Adipocyte (in vitro differentiated cells): ENCODE results near the gene TBL2.

Experiments
- DNase-seq: peaks from one replicate; pipeline ENCODE4 v3.0.0-alpha.2; 2015; ENCODE audit warnings: low read depth
- H3K27me3 ChIP-seq: replicated peaks from 2 replicates; pipeline ENCODE4 v1.7.0; 2013; ENCODE audit warnings: mild to moderate bottlenecking, low read length, moderate library complexity; ENCODE audit not compliant: control insufficient read depth, insufficient read depth
- H3K36me3 ChIP-seq: 2 replicates; pipeline ENCODE4 v1.7.0; 2013; ENCODE audit warnings: low read length, mild to moderate bottlenecking, moderate library complexity; ENCODE audit not compliant: control insufficient read depth, insufficient read depth, severe bottlenecking
- H3K4me1 ChIP-seq: 2 replicates; pipeline ENCODE4 v1.7.0; 2013; ENCODE audit warnings: mild to moderate bottlenecking, low read length, moderate library complexity; ENCODE audit not compliant: control insufficient read depth, insufficient read depth
- H3K4me3 ChIP-seq: 2 replicates; pipeline ENCODE4 v1.7.0; 2013; ENCODE audit warnings: mild to moderate bottlenecking, low read length, moderate library complexity
- H3K9ac ChIP-seq: 2 replicates; pipeline ENCODE4 v1.7.0; 2013; ENCODE audit warnings: mild to moderate bottlenecking, low read length, moderate library complexity
- H3K9me3 ChIP-seq: 2 replicates; pipeline ENCODE4 v1.7.0; 2013; ENCODE audit warnings: mild to moderate bottlenecking, low read length, moderate library complexity; ENCODE audit not compliant: control insufficient read depth

TBL2 gene

DNA sequence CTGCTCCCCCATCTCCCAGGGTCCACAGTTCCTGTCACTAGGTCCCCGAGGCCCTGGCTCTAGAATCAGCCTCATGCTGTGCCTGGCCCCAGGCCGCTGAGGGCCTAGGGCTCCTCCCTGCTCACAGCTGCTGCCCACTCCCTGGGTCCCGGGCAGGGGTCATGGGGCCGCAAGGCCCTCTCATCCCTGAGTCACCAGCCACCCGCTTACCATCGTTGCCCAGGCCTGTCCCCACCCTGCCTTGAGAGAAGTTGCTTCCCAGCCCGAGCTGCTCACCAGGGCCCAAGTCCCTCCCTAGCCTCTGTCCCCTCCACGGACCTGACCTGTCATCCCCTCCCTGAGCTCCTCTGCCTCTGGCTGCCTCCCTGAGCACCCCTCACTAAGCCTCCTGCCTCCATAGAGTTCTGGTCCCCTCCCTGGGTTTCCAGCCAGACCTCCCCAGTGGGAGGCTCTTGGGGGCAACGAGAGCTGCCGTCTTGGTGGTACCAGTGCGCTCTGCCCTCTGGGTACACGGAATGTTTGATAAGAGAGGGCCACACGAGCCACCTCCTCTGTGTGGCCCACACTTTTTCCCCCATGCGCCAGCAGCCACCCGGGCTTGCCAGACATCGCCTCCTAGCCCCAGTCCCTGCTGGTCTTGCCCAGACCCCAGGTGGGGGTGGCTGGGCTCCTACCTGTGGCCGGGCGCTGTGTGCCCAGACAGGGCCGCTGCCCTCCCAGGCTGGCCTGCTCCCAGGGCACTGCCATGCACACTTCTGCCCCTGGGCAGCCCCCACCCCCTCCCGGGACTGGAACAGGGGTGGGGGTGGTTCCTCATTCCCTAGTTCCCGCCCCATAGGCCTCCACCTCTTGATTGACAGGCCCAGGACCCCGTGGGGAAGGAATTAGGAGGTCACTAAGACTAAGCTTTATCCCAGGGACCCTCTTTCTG is 24.6 kb upstream of the TBL2 start:
- Histone ChIP-seq H3K27me3 (peaks cover 4% of the 10 kb centered on the region), H3K4me1 (peaks cover 3% of the 10 kb centered on the region), H3K9me3 (no peaks in the 10 kb centered on the region), H3K4me3 (no peak overlapping the region), H3K9ac (no peak overlapping the region), H3K36me3 (peaks cover 12% of the 10 kb centered on the region)
- no peak for DNase-seq

- no peak for DNase-seq
- peaks cover 4% of the 10 kb centered on the region for H3K27me3 ChIP-seq
- no peaks in the 10 kb centered on the region for H3K9me3 ChIP-seq
- H3K36me3 ChIP-seq = no peaks in the 10 kb centered on the region
- no peak overlapping the region for H3K4me3 ChIP-seq
- no peaks in the 10 kb centered on the region for H3K4me1 ChIP-seq
- no peak overlapping the region for H3K9ac ChIP-seq
Observed at GRCh38 chr7:73599916-73600315, 21.5 kb upstream of the TBL2 start.

GRCh38 chr7:73599151-73599882 is 20.9 kb upstream of the TBL2 start:
- Histone ChIP-seq H3K4me1 (no peaks in the 10 kb centered on the region), H3K4me3 (no peak overlapping the region), H3K9me3 (no peaks in the 10 kb centered on the region), H3K9ac (no peak overlapping the region), H3K36me3 (no peaks in the 10 kb centered on the region), H3K27me3 (peaks cover 4% of the 10 kb centered on the region)
- no peak for DNase-seq

- no peak overlapping the region for H3K4me3 ChIP-seq
- no peaks in the 10 kb centered on the region for H3K9me3 ChIP-seq
- H3K9ac ChIP-seq = no peak overlapping the region
- no peaks in the 10 kb centered on the region for H3K4me1 ChIP-seq
- no peaks in the 10 kb centered on the region for H3K36me3 ChIP-seq
- peaks cover 4% of the 10 kb centered on the region for H3K27me3 ChIP-seq
- DNase-seq = no peak
Observed at GRCh38 chr7:73597978-73598782, 19.8 kb upstream of the TBL2 start.

DNA sequence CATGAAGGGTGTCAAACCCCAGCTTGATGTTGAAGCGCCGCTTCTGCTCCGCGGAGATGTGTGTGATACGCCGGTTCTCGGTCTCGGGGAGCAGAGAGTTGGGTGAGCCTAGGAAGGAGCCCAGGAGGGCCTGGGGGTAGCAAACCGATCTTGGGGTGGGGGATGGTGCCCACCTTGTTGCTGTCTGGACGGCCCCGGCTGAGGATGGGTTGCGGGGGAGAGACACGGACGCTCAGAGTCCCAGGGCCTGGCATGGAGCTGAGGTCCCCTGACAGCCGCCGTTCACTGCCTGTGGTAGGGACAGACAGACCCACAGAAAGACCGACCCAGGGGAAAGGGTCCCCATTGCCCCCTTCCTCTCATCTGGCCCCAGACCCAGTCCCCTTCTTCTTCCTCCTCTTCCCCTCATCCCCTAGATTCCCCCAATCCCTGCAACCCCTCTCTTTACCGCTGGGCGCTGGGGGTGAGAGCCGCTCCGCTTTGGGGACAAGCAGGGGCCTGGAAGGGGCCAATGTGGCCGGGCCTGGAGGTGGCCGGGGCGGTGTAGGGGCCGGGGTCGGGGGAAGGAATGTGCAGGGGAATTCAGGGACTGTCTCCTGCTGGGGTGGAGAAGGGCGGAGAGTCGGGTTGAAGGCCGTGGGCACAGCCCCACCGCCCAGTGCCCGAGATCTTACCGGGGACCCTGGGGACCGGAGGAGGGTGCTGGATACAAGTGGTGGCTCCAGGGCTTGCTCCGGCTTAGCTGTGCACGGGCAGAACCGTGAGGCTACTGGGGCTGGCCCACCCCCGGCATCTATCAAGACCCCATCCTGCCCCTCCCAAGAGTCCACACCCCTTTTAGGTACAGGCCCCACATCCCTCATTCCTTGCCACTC is 18.0 kb upstream of the TBL2 start:
- peaks cover 4% of the 10 kb centered on the region for H3K27me3 ChIP-seq
- no peaks in the 10 kb centered on the region for H3K4me1 ChIP-seq
- no peaks in the 10 kb centered on the region for H3K36me3 ChIP-seq
- no peak overlapping the region for H3K9ac ChIP-seq
- DNase-seq = no peak
- no peaks in the 10 kb centered on the region for H3K9me3 ChIP-seq
- no peak overlapping the region for H3K4me3 ChIP-seq

DNA sequence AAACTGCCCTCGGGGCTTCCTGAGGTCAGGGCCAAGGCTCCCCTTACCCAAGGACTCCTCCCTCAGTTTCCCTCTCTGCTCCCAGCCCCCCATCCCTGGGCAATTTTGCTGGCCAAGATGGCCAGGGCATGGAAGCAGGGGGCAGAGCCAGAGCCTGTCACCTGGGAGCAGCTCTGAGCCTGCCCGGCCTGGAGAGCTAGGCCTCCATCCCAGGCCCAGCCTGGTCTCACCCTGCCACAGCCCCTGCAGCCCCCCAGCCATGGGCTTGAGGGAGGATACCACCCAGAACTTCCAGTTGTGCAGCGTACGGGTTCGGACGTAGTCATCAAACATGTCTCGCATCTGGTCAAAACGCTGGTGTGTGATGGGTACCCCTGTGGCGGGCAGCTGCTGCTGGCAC is 17.0 kb upstream of the TBL2 start:
- H3K27me3 ChIP-seq = peaks cover 4% of the 10 kb centered on the region
- H3K9ac ChIP-seq = no peak overlapping the region
- H3K4me3 ChIP-seq = no peak overlapping the region
- H3K9me3 ChIP-seq = no peaks in the 10 kb centered on the region
- H3K36me3 ChIP-seq = no peaks in the 10 kb centered on the region
- DNase-seq = no peak
- no peaks in the 10 kb centered on the region for H3K4me1 ChIP-seq

DNA sequence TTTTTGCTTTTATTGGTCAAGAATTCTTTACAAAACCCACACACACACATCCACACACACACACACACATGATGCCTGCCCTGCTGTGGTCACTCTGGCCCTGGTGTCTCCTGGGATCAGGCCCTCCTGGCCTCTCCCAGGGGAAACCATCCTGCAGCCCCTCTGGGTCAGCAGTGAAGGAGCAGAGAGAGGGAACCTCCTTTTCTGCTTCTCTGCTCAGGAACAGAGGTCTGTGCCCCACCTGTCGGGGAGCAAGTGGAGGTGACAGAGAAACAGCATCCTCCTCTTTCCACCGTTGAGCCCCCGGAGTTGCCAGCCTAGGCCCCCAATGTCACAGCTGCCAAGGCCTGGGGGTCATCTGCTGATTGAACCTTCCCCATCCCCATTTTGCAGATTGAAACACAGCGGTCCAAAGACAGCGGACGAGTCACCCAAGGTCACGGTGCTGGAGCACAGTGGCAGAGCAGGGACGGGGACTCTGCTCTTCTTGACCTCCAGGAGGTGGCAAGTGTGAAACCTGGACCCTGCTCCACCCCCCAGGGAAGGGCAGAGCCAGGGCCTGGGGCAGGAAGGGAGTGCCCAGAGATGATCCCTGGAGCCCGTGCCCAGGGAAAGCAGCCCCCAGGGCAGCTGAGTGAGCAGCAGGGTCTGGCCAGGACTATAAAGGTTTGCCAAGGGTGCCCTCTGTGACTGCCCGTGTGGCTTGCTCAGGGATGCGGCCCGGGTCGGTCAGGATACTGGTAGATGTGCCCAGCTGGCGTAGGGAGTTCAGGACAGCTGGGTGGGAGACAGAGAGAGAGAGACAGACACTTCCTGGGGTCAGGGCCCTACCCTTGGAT is 15.0 kb upstream of the TBL2 start:
- H3K27me3 ChIP-seq = peaks cover 4% of the 10 kb centered on the region
- H3K4me1 ChIP-seq = no peaks in the 10 kb centered on the region
- H3K4me3 ChIP-seq = no peak overlapping the region
- no peak overlapping the region for H3K9ac ChIP-seq
- no peaks in the 10 kb centered on the region for H3K36me3 ChIP-seq
- H3K9me3 ChIP-seq = no peaks in the 10 kb centered on the region
- DNase-seq = no peak

GRCh38 chr7:73586911-73587310 is 8.5 kb upstream of the TBL2 start:
- H3K27me3 ChIP-seq = no peaks in the 10 kb centered on the region
- no peaks in the 10 kb centered on the region for H3K9me3 ChIP-seq
- H3K4me1 ChIP-seq = peaks cover 16% of the 10 kb centered on the region
- DNase-seq = no peak
- no peak overlapping the region for H3K9ac ChIP-seq
- no peak overlapping the region for H3K4me3 ChIP-seq
- no peaks in the 10 kb centered on the region for H3K36me3 ChIP-seq

GRCh38 chr7:73585196-73585595 is 6.8 kb upstream of the TBL2 start:
- peak; percentile 53 for DNase-seq
- Histone ChIP-seq H3K4me3 (no peak overlapping the region), H3K9me3 (no peaks in the 10 kb centered on the region), H3K4me1 (peaks cover 16% of the 10 kb centered on the region), H3K9ac (no peak overlapping the region), H3K27me3 (no peaks in the 10 kb centered on the region), H3K36me3 (no peaks in the 10 kb centered on the region)

GRCh38 chr7:73582664-73583202 is 4.4 kb upstream of the TBL2 start:
- Histone ChIP-seq H3K36me3 (no peaks in the 10 kb centered on the region), H3K9ac (no peak overlapping the region), H3K27me3 (no peaks in the 10 kb centered on the region), H3K9me3 (no peaks in the 10 kb centered on the region), H3K4me1 (peaks cover 17% of the 10 kb centered on the region), H3K4me3 (no peak overlapping the region)
- DNase-seq = no peak
